G401 (cell line): ENCODE measurements around the gene COL20A1. TPM values are rescaled to one million over a fixed set of nuclear protein-coding genes. Genes with fewer than 3 reads are reported as not detected.
"Not testable (repeated sequence)": the region's sequence is repeated elsewhere in the genome, so short reads cannot be mapped to it uniquely, and the experiment has no call there.

Experiments used
- DNase-seq: peaks from one replicate; pipeline ENCODE4 v3.0.0-alpha.2; 2015; ENCODE audit warnings: low spot score
- in situ Hi-C: cut with HindIII; loops from 2 replicates; pipeline ENCODE4 v1.10.0; 2016; ENCODE audit warnings: low sequenced_read_pairs, mixed read lengths
- total RNA-seq: library from RNA; depleted of rRNA; stranded (reverse); fragments of >200 nt; shearing (Covaris generic); gene quantifications from 2 replicates; pipeline ENCODE4 v1.2.3, GENCODE V29; 2014

Gene COL20A1
- total RNA-seq, 1 experiment from 2014 or later: not detected

DNA sequence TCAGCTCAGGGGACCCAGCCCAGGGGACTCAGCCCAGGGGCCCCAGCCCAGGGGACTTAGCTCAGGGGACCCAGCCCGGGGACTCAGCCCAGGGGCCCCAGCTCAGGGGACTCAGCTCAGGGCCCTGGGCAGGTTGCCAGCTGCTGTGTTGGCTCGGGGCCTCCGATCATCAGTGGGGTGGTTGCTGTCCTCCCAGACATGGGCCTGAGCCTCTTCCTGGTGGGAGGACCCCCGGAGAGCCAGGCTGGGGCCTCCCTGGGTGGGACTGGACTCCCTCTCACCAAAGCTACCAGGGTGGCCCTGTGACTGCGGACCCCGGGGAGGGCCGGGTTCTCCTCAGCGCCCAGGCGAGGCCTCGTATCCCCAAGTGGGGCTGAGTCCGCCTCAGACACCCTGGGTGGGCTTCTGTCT is 4.4 kb downstream of the COL20A1 start:
- in situ Hi-C loops: loop anchor here (5.0 to 25.0 kb wide), 3 partner anchors 75 to 210 kb away; no protein-coding TSS in a partner anchor
- no peak for DNase-seq

DNA sequence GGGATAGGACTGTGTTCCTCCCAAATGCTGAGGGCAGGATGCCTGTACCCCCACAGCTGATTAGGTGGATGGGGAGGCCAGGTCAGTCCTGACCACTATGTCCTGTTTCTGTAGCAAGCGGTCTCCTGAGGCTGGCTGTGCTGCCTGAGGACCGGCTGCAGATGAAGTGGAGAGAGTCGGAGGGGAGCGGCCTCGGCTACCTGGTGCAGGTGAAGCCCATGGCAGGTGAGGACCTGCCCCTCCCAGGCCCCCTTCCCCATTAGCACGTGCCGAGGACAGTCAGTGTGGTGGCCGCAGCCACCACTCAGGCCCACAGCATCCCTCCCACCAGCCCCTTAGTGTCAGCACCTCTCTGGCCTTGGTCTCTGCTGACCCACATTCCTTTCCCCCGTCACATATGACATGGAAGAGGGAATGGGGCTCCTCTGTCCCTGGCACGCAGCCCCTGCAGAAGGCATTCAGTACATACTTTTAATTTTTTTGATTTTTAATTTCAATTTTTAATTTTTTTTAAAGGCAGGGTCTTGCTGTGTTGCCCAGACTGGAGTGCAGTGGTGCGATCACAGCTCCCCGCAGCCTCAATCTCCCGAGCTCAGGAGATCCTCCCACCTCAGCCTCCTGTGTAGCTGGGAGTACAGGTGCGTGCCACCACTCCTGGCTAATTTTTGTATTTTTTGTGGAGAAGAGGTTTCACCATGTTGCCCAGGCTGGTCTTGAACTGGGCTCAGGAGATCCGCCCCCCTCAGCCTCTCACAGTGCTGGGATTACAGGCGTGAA is 5.0 kb downstream of the COL20A1 start:
- DNase-seq: no peak
- in situ Hi-C loops: loop anchor here (5.0 to 25.0 kb wide), 3 partner anchors 76 to 211 kb away; no protein-coding TSS in a partner anchor

GRCh38 chr20:63298731-63299312 is 5.8 kb downstream of the COL20A1 start:
- in situ Hi-C loops: loop anchor here (5.0 to 25.0 kb wide), 3 partner anchors 77 to 212 kb away; no protein-coding TSS in a partner anchor
- DNase-seq: no peak

DNA sequence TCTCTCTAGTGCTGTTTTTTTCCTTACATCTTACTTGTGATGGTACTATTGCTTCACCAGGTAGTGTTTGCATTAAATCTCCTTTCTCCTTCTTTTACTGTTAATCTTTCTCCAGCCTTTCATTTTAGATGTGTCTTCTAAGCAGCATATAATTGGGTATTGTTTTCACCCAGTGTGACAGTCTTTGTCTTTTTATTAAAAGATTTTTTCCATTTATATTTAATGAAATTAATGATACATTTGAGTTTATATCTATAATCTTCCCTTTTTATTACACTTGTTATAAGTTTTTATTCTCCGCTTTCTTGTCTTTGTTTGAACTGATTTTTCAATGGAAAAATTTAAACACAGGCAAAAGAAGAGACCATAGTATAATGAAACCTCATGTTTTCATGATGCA is 8.7 kb downstream of the COL20A1 start:
- no peak for DNase-seq
- in situ Hi-C loops: no loop called here

DNA sequence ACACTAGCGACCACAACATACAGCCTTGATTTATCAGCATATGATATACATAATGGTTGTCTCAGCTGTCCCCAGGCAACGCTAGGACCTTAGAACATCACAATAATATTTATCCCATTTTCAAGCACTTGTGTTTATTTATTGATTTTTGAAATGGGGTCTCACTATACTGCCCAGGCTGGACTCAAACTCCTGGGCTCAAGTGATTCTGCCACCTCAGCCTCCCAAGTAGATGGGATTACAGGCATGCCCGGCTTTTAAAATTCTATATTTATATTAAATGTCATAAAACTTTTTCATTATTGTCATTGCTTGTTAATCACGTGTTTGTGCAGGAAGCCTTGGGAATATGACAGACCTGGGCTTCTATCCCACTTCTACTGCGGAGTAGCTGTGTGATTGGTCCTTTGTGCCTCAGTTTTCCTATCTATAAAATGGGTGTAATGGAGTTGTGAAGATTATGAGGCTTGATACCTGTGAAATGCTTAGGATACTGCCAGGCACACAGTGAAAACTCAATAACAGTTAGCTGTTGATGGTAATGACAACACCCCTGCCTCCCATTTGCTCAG is 10.2 kb downstream of the COL20A1 start:
- in situ Hi-C loops: no loop called here
- no peak for DNase-seq

- no peak for DNase-seq
- in situ Hi-C loops: no loop called here
Measured at GRCh38 chr20:63305393-63305792, 12.4 kb downstream of the COL20A1 start.

DNA sequence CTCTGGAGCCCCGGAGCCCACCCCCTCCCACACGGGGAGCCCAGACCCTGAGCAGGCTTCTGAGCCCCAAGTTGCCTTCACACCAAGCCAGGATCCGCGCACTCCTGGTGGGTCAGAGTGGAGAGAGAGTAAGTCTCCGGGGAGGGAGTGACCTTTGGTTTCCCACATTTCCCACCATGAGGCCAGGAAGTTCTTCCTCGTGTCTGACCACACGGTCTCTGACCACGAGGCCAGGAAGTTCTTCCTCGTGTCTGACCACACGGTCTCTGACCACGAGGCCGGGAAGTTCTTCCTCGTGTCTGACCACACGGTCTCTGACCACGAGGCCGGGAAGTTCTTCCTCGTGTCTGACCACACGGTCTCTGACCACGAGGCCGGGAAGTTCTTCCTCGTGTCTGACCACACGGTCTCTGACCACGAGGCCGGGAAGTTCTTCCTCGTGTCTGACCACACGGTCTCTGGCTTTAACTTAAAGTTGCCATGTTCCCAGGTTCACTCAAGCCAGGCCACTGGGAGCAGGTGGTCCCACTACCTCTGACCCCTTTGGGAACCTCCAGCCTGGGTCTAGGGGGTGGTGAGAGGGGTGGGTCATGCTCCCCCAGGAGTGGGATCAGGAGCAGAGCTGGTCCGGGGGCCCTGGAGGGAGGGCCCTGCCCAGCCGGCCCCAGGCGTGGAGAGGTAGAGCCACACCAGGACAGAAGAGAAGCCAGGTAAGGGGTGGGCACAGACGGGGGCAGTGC is 13.1 kb downstream of the COL20A1 start:
- DNase-seq, in situ Hi-C loops: not testable (repeated sequence)

DNA sequence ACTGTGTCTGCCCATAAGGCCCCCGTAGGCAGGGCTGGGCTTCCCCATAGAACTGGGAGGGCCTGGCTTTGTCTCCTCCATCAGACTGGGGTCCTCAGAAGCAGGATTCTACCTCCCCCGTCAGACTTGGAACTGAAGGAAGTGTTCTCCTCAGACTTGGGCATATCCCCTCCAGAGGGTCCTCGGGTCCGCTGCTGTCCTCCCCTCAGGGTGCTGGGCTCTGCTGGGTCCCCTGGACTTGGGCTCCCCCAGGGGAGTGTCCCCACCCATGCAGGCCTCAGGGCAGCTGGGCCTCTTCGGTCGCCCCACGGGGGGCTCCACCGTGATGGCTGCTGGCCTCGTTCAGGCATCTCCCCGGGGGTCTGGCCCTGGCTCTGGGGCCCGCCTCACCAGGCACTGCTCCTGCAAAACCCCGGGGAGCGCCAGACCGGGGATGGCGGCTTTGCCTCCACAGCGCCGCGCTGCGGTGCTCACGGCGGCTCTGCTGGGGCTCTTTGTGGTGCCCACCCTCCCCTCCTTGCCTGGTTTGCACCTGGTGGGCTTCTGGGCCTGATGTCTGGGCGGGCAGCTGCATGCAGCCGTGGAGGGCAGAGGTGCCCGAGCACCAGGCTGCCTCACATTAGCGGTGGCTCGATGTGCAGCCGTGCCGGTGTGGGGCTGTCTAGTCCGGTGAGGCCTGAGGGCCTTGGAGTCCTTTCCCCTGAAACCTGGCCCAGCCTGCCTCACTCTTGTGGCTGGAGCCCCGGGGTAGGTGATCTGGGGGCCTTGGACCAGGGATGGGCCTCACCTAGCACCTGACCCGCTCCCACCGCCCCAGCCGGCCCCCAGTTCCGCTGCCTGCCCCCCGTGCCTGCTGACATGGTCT is 13.9 kb downstream of the COL20A1 start:
- no peak for DNase-seq
- in situ Hi-C loops: no loop called here

DNA sequence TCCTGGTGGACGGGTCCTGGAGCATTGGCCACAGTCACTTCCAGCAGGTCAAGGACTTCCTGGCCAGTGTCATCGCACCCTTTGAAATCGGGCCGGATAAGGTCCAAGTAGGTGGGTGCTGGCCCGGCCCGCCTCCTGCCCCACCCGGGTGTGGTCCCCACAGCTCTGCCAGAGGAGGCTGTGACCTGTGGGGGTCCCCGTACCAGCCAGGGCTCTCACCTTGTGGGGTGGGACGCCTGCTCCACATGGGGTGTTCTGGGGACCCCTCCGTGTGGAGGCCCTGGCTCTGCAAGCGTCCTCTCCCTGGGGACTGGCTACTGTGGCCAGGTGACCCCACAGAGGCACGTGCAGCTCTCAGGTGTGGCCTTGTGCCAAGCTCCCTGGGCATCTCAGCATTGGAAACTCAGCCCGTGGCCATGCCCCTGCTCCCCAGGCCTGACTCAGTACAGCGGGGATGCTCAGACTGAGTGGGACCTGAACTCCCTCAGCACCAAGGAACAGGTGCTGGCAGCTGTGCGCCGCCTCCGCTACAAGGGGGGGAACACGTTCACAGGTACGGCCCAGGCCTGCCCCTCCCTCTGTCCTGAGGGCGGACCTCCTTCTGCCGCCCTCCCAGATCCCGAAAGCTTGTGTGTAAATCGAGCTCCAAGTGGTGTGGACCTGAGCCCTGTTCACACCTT is 14.7 kb downstream of the COL20A1 start:
- in situ Hi-C loops: no loop called here
- no peak for DNase-seq

- in situ Hi-C loops: no loop called here
- no peak for DNase-seq
Measured at GRCh38 chr20:63308218-63308911, 15.4 kb downstream of the COL20A1 start.

DNA sequence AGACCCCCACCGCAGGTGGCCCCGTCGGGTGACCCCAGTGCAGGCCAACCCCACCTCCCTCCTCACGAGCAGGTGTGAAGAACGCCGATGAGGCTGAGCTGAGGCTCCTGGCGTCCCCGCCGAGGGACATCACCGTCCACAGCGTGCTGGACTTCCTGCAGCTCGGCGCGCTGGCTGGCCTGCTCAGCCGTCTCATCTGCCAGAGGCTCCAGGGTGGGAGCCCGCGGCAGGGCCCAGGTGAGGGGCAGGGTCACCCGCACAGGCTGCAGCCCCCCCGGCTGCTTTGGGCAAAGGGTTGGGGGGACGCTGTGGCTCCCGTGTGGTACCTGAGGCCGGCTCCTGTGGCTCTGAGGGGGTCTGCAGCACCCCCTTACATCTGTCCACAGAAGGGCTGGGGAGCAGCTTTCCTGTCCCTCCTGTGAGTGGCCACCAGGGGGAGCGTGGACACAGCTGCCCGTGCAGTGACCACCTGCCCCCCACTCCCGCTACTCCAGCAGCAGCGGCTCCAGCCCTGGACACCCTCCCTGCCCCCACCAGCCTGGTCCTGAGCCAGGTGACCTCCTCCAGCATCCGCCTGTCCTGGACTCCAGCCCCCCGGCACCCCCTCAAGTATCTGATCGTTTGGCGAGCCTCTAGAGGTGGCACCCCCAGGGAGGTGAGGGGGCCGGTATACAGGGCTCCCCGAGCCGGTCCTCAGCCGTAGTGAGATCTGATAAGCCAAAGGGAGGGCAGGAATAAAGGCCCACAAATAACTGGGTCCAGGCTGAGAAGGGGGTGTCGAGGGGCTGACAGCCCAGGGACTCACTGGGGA is 16.5 kb downstream of the COL20A1 start:
- peak; percentile 59 for DNase-seq
- in situ Hi-C loops: no loop called here

DNA sequence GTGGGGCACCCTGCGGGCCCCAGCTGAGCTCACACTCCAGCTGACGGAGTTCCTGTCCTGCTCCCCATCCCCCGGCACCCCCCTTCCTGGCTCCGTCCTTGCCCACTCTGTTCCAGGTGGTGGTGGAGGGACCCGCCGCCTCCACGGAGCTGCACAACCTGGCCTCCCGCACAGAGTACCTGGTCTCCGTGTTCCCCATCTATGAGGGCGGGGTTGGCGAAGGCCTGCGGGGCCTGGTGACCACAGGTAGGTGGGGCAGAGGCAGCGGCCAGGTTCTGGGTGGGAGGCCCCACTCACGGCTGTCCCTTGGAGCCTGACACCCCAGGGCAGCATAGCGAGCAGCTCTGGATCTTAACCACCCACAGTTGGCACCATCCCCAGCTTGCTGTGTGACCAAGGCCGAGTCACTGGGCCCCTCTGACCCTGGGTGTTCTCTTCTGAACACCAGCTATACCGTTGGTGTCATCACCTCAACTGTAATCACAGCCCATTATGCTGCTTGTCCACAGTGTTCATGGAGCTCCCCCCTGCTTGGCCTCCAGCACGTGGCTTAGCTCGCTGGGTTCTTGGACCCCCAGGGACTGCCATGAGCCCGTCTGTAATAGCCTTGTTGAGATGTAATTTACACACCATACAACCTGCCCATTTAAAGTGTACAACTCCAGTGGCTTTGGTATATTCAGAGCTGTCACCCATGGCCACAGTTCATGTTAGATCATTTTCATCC is 17.4 kb downstream of the COL20A1 start:
- DNase-seq: no peak
- in situ Hi-C loops: no loop called here

- DNase-seq: no peak
- in situ Hi-C loops: no loop called here
Measured at GRCh38 chr20:63311186-63311832, 18.3 kb downstream of the COL20A1 start.

DNA sequence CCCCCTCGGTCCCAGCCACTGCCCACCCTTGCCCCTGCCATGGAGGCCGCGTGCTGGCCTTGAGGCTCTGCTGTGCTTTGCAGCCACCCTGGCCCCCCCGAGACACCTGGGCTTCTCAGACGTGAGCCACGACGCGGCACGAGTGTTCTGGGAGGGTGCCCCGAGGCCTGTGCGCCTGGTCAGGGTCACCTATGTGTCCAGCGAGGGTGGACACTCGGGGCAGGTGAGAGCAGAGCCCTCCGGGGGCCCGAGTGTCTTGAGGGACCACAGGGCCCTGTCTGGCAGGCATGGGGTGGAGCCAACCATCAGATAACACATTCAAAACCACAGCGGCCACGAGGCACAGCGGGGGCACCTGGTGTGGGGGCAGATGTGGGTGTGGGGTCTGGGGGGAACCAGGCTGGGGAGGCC is 18.9 kb downstream of the COL20A1 start:
- in situ Hi-C loops: no loop called here
- DNase-seq: no peak

- in situ Hi-C loops: no loop called here
- no peak for DNase-seq
Measured at GRCh38 chr20:63312273-63312672, 19.3 kb downstream of the COL20A1 start.
